Daoy (cell line): ENCODE data around the gene C1QA. TPM values are rescaled to one million over a fixed set of nuclear protein-coding genes. Genes with fewer than 3 reads are reported as not detected.
A peak's percentile ranks its signal among the peaks of the same experiment; 100 is the strongest.

Source experiments
- DNase-seq: peaks from one replicate; pipeline ENCODE4 v3.0.0-alpha.2; 2015; ENCODE audit warnings: low read depth
- total RNA-seq: library from RNA; depleted of rRNA; stranded (reverse); fragments of >200 nt; shearing (Covaris generic); gene quantifications from 2 replicates; pipeline ENCODE4 v1.2.3, GENCODE V29; 2014

Gene C1QA
- total RNA-seq, 1 experiment from 2014 or later = not detected

DNA sequence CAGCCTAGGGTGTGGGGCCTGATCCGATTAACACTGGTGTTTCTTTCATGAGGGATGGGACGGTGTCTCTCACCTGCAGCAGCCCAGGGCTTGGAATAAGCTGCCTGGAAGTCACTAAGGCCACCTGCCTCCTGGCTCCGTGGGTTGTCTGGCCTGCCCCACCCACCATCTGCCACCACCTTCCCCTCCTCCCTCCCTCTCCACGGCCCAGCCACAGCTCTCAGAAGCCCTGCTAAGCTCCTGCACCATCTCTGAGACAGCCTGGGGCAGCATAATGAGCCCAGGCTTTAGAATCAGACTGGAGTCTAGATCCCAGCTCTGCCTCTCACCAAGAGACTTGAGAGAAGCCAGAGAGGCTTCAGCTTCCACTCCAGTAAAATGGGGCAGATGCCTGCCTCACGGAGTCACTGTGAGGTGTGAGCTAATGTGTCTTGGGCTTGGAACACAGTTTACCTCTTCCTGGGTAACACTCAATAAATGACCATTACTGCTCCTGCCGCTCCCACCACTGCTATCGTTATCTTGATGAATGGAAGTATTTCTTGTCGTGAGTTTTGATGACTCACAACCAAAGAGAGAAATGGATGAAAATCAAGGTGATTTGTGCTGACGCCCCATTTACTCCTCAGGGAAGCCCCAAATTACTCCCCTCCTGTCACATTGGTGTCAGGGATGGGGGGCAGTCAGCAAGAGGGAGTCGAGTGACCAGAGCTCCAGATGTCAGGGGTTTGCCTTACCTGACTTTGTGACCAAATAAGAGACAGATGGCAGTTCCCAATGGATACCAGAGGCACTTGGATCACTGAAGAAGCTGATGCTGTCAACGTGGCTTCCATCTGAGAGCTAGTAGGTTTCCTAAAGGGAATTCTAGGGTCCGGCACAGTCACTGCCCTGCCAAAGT lies 23.5 kb upstream of the C1QA start:
- no peak for DNase-seq

GRCh38 chr1:22613572-22613918 lies 22.9 kb upstream of the C1QA start:
- no peak for DNase-seq

- DNase-seq = no peak
Measured at GRCh38 chr1:22613951-22614350, 22.5 kb upstream of the C1QA start.

DNA sequence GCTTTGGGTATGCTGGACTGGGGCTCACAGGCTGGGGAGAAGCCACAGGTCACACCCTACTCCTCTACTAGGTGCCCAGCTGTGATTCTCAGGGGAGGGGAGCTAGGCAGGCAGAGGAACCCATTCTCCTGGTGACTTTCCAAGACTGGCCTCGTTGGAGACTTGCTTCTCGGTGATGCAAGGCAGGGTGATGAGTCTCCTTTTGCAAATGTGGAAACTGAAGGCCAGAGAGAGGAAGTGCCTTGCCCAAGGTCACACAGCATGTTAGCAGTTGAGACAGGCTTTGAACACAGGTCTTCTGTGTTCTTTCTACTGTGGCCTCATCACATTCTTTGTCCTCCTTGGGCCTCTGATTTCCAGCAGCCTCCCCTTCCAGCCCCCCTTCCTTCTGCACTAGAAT lies 20.5 kb upstream of the C1QA start:
- no peak for DNase-seq

- no peak for DNase-seq
Measured at GRCh38 chr1:22616571-22616970, 19.9 kb upstream of the C1QA start.

- DNase-seq = no peak
Measured at GRCh38 chr1:22618056-22618455, 18.4 kb upstream of the C1QA start.

- DNase-seq = peak; percentile 51
Measured at GRCh38 chr1:22619252-22619651, 17.2 kb upstream of the C1QA start.

GRCh38 chr1:22619798-22620197 lies 16.6 kb upstream of the C1QA start:
- DNase-seq = no peak

- no peak for DNase-seq
Measured at GRCh38 chr1:22621761-22622160, 14.7 kb upstream of the C1QA start.

DNA sequence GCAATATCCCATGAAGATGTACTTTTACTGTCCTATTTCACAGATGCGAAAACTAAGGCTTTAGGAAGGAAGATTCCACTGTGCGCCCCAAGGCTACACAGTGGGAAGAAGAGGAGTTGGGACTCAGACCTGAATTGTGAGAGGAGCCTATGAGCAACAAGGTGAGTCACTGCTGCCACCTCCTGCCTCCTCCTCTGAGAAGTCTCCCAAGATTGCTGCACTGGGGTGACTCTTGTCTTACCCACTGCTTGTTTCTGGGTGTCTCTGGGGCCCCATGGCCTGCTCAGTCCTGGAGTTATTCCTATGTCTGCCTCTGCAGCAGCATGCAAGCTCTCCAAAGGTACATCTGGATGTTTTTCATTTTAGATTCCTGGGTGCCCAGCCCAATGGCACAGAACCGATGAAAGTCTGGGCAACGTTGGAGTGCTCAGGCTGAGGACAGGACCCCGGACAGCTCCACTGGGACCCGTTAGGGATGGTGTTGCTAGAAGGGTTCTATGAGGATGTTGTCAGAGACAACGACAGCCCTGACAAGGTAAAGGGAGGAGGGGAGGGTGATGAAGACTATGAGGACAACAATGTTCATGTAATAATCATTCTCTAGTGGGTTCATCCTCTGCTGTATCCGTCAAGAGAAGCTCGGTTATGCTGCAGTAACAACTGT lies 11.0 kb upstream of the C1QA start:
- peak; percentile 27 for DNase-seq

DNA sequence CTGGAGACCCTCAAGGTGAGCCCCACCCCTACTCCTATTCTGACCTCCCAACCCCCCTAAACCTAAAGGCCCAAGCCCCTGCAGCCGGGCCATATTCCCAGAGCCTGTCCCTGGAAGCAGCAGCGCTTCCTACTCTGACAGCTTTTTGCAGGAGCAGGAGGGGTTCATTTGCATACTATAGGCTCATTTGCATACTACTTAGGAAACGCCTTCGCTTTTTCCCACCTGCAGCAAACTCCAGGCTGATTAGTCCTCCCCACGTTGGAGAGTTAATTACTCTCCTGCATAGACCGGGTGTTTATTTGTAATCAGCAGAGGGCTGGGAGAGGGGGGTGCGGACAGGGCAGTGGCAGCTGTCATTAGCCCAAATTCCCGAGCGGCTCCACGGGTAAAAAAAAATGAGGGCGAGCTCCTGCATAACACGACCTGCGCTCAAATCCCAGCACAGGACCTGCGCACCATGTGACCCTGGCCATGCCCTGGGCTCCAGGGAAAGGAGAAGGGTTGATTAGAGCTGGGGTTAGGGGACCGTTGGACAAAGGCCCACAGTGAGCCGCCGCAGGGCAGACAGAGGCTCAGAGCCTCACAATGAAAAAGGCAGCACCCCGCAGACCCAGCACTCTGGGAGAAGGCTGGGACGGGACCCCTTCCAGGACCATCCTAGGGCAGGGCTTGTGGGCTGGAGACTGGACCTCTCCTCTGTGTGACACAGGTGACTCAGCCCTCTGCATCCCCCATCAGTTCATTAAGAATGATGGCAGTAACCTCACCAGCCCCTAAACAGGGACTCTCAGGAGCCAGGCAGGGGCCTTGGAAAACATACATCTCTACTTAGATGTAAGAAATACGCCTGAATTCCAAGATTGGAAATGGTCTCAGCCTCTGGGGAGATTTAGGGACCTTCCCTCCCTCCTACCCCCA lies 9.9 kb upstream of the C1QA start:
- no peak for DNase-seq

DNA sequence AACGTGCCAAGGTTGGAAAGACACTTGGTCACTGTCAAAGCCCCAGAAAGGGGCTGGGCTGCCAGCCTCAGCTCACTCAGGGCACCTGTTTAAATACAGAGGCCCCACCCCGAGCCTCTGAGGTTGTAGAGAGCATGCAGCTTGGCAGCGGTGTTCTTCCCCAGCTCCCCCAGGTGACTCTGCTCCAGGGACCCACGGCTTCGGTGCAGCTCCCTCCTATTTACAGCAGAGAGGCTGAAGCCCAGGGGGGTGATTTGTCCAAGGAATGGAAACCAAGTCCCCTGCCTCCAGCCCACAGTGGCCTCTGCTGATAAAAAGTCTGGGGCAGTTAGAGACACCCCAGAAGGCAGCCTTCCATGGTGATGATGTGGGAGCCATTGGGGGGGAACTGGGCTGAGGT lies 9.1 kb upstream of the C1QA start:
- no peak for DNase-seq

DNA sequence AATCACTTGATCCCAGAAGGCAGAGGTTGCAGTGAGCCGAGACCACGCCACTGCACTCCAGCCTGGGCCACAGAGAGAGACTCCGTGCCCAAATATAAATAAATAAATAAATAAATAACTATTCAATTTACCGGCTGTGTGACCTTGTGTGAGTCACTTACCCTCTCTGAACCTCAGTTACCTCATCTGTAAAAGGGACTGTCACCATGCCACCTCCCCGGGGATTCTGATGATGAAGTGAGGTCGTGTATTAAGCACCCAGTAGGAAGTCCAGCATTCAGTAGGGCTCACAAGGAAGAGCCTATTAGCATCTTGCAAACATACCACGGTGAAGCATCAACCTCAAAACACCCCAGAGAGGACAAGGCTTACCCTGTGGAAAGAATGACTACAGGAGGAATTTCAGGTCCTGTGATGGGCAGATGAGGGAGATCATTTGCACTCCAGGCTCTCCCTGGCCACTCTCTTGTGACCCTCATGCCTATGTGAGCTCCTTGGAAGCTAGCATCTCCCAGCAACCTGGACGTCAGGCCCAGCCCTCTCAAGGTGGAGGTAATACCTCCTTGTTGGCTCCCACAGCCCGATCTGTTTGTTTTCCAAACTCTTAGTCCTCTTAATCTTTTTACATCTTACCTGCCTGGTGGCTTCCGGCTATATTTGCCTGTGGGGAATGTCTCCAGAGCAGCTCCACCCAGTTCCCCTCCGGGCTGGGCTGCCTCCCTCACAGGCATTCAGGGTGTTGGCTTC lies 7.6 kb upstream of the C1QA start:
- DNase-seq = no peak

DNA sequence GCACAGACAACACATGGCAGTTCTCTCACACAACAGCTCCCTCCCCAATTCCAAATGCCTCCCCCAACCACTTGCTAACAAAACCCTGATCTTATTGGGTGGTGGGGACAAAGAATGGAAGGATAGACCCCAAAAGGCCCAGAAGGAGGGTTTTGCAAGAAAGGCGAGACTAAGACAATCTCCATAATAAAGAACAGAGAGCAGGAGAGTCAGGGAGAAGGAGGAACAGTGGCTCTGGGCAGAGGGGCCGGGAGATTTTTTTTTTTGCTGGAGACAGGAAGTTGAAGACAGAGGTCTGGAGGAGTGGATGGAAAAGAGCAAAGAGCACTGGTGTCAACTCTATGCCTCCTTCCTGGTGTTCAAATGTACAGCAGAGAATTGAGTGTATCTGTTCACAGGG lies 6.5 kb upstream of the C1QA start:
- no peak for DNase-seq

DNA sequence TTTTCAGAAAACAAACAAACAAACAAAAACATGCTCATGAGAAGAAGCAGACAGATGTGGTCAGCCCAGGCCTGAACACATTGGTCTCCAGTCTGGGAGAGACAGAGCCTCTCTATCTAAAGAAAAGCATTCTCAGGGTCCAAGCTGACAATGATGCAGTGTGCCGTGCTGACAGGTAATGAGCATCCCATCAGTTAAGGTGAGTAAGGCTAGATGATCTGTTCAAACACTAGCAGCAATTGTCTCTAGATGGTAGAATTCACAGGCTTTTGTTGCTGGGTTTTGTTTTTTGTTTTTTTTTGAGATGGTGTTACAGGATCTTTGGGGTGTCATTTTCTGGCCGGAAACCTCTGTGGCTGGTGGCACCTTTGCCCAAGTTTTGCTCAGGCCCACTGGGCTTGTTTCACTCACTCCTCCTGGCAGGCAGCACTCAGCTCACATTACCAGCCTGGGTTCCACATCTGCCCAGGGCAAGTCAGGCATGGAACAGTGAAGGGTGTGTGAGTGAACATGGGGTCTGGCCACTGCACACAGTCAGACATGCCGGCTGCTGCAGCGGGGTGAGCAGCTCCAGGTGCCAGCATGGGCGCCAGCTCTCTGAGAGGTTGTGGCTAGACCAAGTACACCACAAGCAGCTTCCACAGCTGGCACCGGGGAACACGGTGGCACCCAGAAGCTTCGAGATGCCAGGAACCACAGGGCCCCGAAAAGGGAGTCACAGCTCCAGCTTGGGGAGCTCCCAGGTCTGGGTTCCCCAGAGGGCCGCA lies 2.5 kb upstream of the C1QA start:
- DNase-seq = no peak

DNA sequence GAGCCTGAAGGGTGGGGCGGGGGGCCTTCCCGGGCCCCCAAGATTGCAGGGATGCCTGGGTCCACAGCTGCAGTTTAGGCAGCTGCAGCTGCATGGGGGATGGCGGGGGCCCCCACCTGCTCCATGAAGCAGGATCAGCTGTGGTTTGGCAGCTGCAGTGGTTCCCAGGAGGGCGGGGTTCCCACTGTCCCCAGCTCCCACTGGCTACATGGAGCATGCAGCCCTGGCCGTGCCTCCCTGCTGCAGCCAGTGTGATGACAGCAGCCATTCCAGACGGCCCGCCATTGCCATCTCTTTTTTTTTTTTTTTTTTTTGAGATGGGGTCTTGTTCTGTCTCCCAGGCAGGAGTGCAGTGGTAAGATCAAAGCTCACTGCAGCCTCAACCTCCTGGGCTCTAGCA lies 992 bp upstream of the C1QA start:
- DNase-seq = no peak

DNA sequence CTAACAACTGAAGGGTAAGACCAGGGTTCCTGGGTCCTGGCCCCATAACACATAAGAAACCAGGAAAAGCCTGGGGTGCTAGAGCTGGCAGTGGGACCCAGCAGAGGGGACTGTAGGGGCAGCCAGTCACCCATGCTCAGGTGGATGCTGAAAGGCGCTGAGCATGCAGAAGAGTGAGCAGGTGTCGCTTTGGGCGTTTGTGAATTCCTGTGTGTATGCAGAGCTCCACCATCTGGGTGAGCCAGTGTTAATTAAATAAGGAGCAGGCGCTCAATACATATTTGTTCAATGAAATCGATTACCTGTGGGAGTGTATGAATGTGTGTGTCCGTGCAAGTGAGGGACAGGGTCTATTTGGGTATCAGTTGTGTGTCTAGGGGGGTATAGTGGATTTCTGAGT lies 499 bp downstream of the C1QA start:
- no peak for DNase-seq

- no peak for DNase-seq
Measured at GRCh38 chr1:22637907-22638445, 1.5 kb downstream of the C1QA start.

DNA sequence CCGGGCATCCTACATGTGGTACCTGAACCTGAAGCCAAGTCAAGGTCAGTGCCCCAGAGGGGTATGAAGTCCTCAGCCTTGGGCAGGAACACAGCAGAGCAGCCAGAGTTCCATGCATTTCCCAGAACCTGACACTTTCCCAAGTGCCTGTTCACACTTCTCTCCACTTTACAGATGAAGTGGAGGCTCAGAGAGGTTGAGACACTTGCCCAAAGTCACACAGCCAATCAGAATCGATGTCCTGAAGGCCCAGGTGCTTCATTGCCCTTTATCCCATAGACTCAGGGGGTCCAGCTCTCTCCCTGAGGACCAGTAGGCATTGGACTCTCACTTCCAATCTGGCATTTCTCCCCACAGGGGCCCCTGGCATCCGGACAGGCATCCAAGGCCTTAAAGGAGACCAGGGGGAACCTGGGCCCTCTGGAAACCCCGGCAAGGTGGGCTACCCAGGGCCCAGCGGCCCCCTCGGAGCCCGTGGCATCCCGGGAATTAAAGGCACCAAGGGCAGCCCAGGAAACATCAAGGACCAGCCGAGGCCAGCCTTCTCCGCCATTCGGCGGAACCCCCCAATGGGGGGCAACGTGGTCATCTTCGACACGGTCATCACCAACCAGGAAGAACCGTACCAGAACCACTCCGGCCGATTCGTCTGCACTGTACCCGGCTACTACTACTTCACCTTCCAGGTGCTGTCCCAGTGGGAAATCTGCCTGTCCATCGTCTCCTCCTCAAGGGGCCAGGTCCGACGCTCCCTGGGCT lies 2.2 kb downstream of the C1QA start:
- DNase-seq = no peak

DNA sequence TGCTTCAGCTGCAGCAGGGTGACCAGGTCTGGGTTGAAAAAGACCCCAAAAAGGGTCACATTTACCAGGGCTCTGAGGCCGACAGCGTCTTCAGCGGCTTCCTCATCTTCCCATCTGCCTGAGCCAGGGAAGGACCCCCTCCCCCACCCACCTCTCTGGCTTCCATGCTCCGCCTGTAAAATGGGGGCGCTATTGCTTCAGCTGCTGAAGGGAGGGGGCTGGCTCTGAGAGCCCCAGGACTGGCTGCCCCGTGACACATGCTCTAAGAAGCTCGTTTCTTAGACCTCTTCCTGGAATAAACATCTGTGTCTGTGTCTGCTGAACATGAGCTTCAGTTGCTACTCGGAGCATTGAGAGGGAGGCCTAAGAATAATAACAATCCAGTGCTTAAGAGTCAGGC lies 2.9 kb downstream of the C1QA start:
- peak; percentile 60 for DNase-seq
